Stimulated activated naive CD8-positive, alpha-beta T cell treated with anti-CD3 and anti-CD28 coated beads, Interleukin-15, amount 100 ng/mL, for 72 hours (primary cell): Measurements from ENCODE around the gene TRMT112.

Source experiments
- ATAC-seq: fragments of 150-1000 bp; cut with Tn5 transposase; 2 replicates; pipeline ENCODE4 v1.10.0; 2021; ENCODE audit warnings: mild to moderate bottlenecking, moderate library complexity
- DNase-seq, 2 donors: peaks; one replicate each; pipeline ENCODE4 v3.0.0; 2021 to 2022
- H3K27ac Mint-ChIP-seq, 2 donors: one replicate each; pipeline ENCODE4 v1.8.0; 2022; ENCODE audit warnings: mild to moderate bottlenecking in 2 of 2, mixed read lengths in 2 of 2, moderate library complexity in 2 of 2
- H3K27me3 Mint-ChIP-seq: one replicate; pipeline ENCODE4 v1.8.0; 2022; ENCODE audit warnings: mixed read lengths
- H3K4me1 Mint-ChIP-seq: one replicate; pipeline ENCODE4 v1.8.0; 2022; ENCODE audit warnings: mild to moderate bottlenecking, mixed read lengths
- H3K4me3 Mint-ChIP-seq, 2 donors: one replicate each; pipeline ENCODE4 v1.8.0; 2022; ENCODE audit warnings: mild to moderate bottlenecking in 2 of 2, mixed read lengths in 2 of 2, moderate library complexity in 1 of 2
- H3K9me3 Mint-ChIP-seq, 2 donors: one replicate each; pipeline ENCODE4 v1.8.0; 2022; ENCODE audit warnings: mixed read lengths in 2 of 2

TRMT112 gene

DNA sequence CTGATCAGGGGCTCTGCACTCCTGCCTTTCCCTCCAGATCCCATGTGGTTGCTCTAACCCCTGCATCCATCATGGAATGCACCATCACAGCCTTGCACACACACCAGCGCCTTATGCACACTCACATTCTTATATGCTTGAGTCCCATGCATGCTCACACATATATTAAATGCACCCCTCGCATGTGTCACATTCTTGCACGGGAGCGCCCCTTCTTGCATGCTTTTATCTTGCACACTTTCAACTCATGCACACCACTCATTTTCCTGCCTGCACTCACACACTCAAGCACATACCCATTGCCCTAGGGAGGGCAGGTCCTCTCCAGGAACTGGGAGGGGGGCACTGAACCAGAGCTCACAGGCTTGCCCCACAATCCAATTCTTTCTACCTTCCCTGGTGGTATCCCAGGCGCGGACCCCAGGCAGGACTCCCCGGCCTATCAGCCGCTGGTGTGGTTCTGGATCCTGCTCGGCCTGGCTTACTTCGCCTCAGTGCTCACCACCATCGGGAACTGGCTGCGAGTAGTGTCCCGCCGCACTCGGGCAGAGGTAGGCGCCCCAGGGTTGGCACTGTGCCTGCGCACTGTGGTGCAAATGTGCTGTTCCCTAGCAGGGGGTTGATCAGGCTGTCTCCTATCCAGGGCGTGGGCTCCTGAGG is 19.5 kb downstream of the TRMT112 start:
- Mint-ChIP-seq H3K4me1 (peaks cover 41% of the 10 kb centered on the region), H3K27ac (no peak overlapping the region), H3K27me3 (peaks cover 100% of the 10 kb centered on the region), H3K4me3 (no peak overlapping the region), H3K9me3 (no peaks in the 10 kb centered on the region)
- no peak for ATAC-seq
- DNase-seq: no peak

GRCh38 chr11:64296830-64297698 is 20.3 kb downstream of the TRMT112 start:
- Mint-ChIP-seq H3K27ac (no peak overlapping the region), H3K4me3 (no peak overlapping the region), H3K9me3 (no peaks in the 10 kb centered on the region), H3K4me1 (peaks cover 47% of the 10 kb centered on the region), H3K27me3 (peaks cover 99% of the 10 kb centered on the region)
- no peak for ATAC-seq
- no peak for DNase-seq

- peaks cover 92% of the 10 kb centered on the region for H3K27me3 Mint-ChIP-seq
These were observed 21.1 kb downstream of the TRMT112 start for GRCh38 chr11:64296236-64296635.

DNA sequence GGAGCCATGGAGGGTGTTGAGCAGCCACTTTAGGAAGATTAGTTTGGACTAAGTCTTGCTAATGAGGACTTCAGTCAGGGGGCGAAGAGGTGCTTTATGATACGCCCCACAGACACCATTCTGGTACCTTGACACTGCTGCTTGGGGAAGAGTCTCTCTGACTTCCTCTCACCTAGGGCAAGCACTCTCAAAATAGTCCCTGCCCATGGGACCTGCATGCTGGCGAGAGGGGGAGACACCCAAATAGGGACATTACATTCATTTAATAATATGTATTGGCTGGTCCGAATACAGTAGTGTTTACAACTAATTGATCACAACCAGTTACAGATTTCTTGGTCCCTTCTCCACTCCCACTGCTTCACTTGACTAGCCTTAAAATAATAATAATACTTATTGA is 21.6 kb downstream of the TRMT112 start:
- Mint-ChIP-seq H3K9me3 (no peaks in the 10 kb centered on the region), H3K27ac (no peak overlapping the region), H3K4me1 (peaks cover 48% of the 10 kb centered on the region), H3K27me3 (peaks cover 92% of the 10 kb centered on the region), H3K4me3 (no peak overlapping the region)
- ATAC-seq: no peak
- DNase-seq: no peak

More at GRCh38 chr11:64296236-64296635, 21.1 kb downstream of the TRMT112 start:
- Mint-ChIP-seq H3K27ac (no peak overlapping the region), H3K9me3 (no peaks in the 10 kb centered on the region), H3K4me3 (no peak overlapping the region), H3K4me1 (peaks cover 47% of the 10 kb centered on the region)
- ATAC-seq (no peak), DNase-seq (no peak)

DNA sequence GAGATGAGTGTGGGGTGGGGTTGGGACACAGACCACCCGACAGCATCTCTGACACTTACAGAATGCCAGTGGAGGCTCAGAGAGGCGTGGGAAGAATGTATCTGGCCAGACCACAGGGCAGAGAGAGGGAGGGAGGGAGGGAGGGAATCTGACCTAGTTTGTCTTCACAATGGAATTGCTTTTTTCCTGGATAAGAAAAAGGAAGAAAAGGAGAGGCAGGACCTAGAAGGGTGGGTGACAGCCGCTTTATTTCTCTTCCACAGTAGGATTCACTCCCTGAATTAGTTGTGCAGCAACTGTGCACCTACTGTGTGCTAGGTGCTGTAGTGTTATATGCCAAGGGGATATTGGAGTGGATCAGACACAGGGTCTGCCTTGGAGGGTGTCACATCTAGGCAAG is 22.6 kb downstream of the TRMT112 start:
- Mint-ChIP-seq H3K27ac (no peak overlapping the region), H3K9me3 (no peaks in the 10 kb centered on the region), H3K4me1 (peaks cover 41% of the 10 kb centered on the region), H3K27me3 (peaks cover 89% of the 10 kb centered on the region), H3K4me3 (no peak overlapping the region)
- DNase-seq (no peak), ATAC-seq (no peak)

DNA sequence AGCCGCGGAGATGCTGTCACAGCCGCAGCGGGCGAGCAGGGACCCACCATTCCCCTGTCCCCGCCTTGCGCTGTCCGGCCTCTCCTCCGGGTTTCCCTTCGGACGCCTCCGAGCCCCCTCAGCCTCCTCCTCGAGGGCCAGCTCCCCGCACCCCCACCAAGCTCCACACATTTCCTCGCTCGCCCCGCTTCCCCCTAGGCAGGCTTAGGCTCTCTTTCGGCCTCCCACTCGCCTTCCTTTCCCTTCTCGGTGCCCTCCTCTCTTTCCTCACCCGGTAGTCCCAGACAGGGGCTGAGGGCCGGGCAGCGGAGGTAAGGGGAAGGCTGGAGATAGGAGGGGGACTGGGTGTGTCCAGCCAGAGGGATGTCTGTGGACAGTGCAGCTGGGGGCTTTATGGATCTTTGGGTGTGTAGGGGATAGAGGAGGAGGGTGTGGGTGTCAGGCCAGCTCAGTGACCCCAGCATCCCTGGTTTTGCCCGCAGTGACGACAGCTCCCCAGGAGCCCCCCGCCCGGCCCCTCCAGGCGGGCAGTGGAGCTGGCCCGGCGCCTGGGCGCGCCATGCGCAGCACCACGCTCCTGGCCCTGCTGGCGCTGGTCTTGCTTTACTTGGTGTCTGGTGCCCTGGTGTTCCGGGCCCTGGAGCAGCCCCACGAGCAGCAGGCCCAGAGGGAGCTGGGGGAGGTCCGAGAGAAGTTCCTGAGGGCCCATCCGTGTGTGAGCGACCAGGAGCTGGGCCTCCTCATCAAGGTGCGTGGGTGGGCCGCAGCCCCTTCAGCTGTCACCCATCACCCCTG is 24.7 kb downstream of the TRMT112 start:
- Mint-ChIP-seq H3K27me3 (peaks cover 68% of the 10 kb centered on the region), H3K27ac (peak overlapping the region in 1 of 2 donors; percentile 14)
- no peak for ATAC-seq

GRCh38 chr11:64291752-64292459 is 25.5 kb downstream of the TRMT112 start:
- ATAC-seq: peak; percentile 52
- Mint-ChIP-seq H3K9me3 (no peaks in the 10 kb centered on the region), H3K4me1 (peaks cover 25% of the 10 kb centered on the region), H3K4me3 (peak overlapping the region; percentile 46 to 77), H3K27ac (no peak overlapping the region), H3K27me3 (peaks cover 60% of the 10 kb centered on the region)
- no peak for DNase-seq

More for the DNA sequence above, 24.7 kb downstream of the TRMT112 start:
- Mint-ChIP-seq H3K4me1 (peaks cover 26% of the 10 kb centered on the region), H3K4me3 (peak overlapping the region; percentile 46 to 77), H3K9me3 (no peaks in the 10 kb centered on the region)
- no peak for DNase-seq

GRCh38 chr11:64291262-64291751 is 26.1 kb downstream of the TRMT112 start, which contains the start of gene KCNK4:
KCNK4 (plus strand) TSS chr11:64291302; CDS start chr11:64293019, 1,717 bp downstream.
- DNase-seq (no peak), ATAC-seq (peak; percentile 13)
- Mint-ChIP-seq H3K27ac (no peak within 1 kb of the TSS), H3K4me3 (peak within 1 kb of the TSS; percentile 61 to 64), H3K9me3 (no peaks in the 10 kb centered on the region), H3K4me1 (peaks cover 31% of the 10 kb centered on the region), H3K27me3 (peaks cover 54% of the 10 kb centered on the region)

- no peaks in the 10 kb centered on the region for H3K9me3 Mint-ChIP-seq
- H3K27me3 Mint-ChIP-seq: peaks cover 47% of the 10 kb centered on the region
- DNase-seq: no peak
- no peak overlapping the region for H3K27ac Mint-ChIP-seq
- no peak for ATAC-seq
- H3K4me1 Mint-ChIP-seq: peaks cover 34% of the 10 kb centered on the region
- peak overlapping the region; percentile 61 to 64 for H3K4me3 Mint-ChIP-seq
These were observed 26.8 kb downstream of the TRMT112 start for GRCh38 chr11:64290352-64291261.

- ATAC-seq: no peak
- no peak for DNase-seq
- no peaks in the 10 kb centered on the region for H3K9me3 Mint-ChIP-seq
- H3K27me3 Mint-ChIP-seq: peaks cover 32% of the 10 kb centered on the region
- H3K4me1 Mint-ChIP-seq: peaks cover 38% of the 10 kb centered on the region
- H3K27ac Mint-ChIP-seq: no peak overlapping the region
- H3K4me3 Mint-ChIP-seq: no peak overlapping the region
These were observed 28.3 kb downstream of the TRMT112 start for GRCh38 chr11:64289002-64289564.

GRCh38 chr11:64288353-64288750 is 29.0 kb downstream of the TRMT112 start:
- H3K4me1 Mint-ChIP-seq: peaks cover 45% of the 10 kb centered on the region
- peak overlapping the region in 1 of 2 donors; percentile 10 for H3K27ac Mint-ChIP-seq
- H3K9me3 Mint-ChIP-seq: no peaks in the 10 kb centered on the region
- no peak for ATAC-seq
- H3K27me3 Mint-ChIP-seq: peaks cover 25% of the 10 kb centered on the region
- DNase-seq: no peak
- no peak overlapping the region for H3K4me3 Mint-ChIP-seq

DNA sequence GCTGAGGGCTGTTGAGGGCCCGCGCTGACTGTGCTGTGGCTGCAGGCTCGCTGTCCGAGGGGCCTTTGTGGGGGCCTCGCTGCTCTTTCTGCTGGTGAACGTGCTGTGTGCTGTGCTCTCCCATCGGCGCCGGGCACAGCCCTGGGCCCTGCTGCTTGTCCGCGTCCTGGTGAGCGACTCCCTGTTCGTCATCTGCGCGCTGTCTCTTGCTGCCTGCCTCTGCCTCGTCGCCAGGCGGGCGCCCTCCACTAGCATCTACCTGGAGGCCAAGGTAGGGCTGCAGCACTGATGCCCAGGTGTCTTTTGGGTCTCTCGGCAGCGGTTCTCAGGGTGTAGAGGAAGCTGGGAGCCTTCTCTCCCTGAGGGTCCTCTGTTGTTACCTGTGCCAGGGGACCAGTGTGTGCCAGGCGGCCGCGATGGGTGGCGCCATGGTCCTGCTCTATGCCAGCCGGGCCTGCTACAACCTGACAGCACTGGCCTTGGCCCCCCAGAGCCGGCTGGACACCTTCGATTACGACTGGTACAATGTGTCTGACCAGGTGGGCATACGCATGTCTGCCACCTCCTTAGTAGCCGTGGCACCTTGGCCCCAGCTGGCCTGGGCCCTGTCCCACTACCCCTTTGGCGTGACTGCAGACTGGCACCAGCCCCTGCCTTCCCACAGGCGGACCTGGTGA is 29.5 kb downstream of the TRMT112 start:
- no peak for ATAC-seq
- Mint-ChIP-seq H3K9me3 (no peaks in the 10 kb centered on the region), H3K4me3 (peak overlapping the region in 1 of 2 donors; percentile 24), H3K27ac (peak overlapping the region in 1 of 2 donors; percentile 10), H3K27me3 (peaks cover 19% of the 10 kb centered on the region), H3K4me1 (peaks cover 47% of the 10 kb centered on the region)
- no peak for DNase-seq

DNA sequence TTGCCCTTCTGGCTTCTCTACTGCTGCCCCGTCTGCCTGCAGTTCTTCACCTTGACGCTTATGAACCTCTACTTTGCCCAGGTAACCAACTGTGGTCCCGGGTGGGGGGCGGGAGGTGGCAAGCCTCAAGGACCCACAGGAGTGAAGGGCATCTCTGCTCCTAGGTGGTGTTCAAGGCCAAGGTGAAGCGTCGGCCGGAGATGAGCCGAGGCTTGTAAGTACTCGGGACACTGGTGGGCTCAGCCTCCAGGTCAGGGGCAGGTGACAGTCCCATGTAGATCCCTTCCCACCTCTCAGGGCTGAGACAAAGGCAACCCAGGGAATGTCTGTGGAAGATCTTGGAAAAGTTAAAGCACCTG is 30.6 kb downstream of the TRMT112 start:
- H3K27ac Mint-ChIP-seq: peak overlapping the region in 1 of 2 donors; percentile 66
- H3K4me1 Mint-ChIP-seq: peaks cover 43% of the 10 kb centered on the region
- H3K27me3 Mint-ChIP-seq: peaks cover 13% of the 10 kb centered on the region
- ATAC-seq (no peak), DNase-seq (no peak)
- peak overlapping the region; percentile 77 to 97 for H3K4me3 Mint-ChIP-seq
- H3K9me3 Mint-ChIP-seq: no peaks in the 10 kb centered on the region
